ENCODE measurements around the gene ADD1. TPM values are rescaled to one million over a fixed set of nuclear protein-coding genes. Genes with fewer than 3 reads are reported as not detected.
A peak's percentile ranks its signal among the peaks of the same experiment; 100 is the strongest.
"Not testable (repeated sequence)": the region's sequence is repeated elsewhere in the genome, so short reads cannot be mapped to it uniquely, and the experiment has no call there.

Gene ADD1
- total and polyA plus RNA-seq, 2 donors from 2014 or later, result 232 to 313 TPM

DNA sequence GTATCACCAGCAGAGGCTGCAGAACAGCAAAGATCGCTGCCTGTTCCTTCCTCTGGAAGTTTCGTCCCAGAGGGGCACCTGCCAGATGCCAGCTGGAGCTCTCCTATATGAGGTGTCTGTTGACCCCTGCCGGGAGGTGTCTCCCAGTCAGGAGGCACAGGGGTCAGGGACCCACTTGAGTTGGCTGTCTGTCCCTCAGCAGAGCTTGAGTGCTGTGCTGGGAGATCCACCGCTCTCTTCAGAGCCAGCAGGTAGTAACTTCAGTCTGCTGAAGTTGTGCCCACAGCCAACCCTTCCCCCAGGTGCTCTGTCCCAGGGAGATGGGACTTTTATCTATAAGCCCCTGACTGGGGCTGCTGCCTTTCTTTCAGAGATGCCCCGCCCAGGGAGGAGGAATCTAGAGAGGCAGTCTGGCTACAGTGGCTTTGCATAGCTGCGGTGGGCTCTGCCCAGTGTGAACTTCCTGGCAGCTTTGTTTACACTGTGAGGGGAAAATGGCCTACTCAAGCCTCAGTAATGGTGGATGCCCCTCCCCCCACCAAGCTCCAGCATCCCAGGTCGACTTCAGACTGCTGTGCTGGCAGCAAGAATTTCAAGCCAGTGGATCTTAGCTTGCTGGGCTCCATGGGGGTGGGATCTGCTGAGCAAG, 78.9 kb downstream of the ADD1 start:
- H3K27me3 ChIP-seq (ENCODE audit: control insufficient read depth, insufficient read depth, low read length); FAIRE-seq; H3K9me3 ChIP-seq (ENCODE audit: control insufficient read depth in 2 of 3, insufficient read depth in 1 of 3, low read length in 3 of 3); H3K9ac ChIP-seq (ENCODE audit: low read length in 3 of 3); H3K27ac ChIP-seq (ENCODE audit: low read depth in 2 of 2, low read length in 2 of 2); H3K4me3 ChIP-seq (ENCODE audit: low read length in 3 of 3): not testable (repeated sequence)
- peaks cover 1 to 32% (median 14%) of the 10 kb centered on the region in 3 donors for H3K36me3 ChIP-seq (ENCODE audit: control insufficient read depth in 2 of 3, insufficient read depth in 3 of 3, low read length in 3 of 3)
- peaks cover 0 to 14% (median 8%) of the 10 kb centered on the region in 3 donors for H3K4me1 ChIP-seq (ENCODE audit: control insufficient read depth in 2 of 3, insufficient read depth in 2 of 3, low read depth in 1 of 3, low read length in 3 of 3)
- DNase-seq, result peak in 1 of 5 donors; percentile 35
- intact Hi-C loops (cut with DNase I), result loop anchor here (10.0 kb wide), 1 partner anchor 158 kb away; no protein-coding TSS in a partner anchor

DNA sequence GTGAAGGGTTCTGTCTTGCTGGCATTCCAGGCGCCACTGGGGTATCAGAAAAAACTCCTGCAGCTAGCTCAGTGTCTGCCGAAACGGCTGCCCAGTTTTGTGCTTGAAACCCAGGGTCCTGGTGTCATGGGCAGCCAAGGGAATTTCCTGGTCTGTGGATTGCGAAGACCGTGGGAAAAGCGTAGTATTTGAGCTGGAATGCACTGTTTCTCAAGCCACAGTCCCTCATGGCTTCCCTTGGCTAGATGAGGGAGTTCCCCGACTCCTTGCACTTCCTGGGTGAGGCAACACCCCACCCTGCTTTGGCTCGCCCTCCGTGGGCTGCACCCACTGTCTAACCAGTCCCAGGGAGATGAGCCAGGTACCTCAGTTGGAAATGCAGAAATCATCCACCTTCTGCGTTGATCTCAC, 79.5 kb downstream of the ADD1 start:
- Histone ChIP-seq H3K9ac (ENCODE audit: low read length in 3 of 3) (no peak overlapping the region), H3K4me1 (ENCODE audit: control insufficient read depth in 2 of 3, insufficient read depth in 2 of 3, low read depth in 1 of 3, low read length in 3 of 3) (peaks cover 0 to 14% (median 8%) of the 10 kb centered on the region in 3 donors), H3K4me3 (ENCODE audit: low read length in 3 of 3) (no peak overlapping the region), H3K27me3 (ENCODE audit: control insufficient read depth, insufficient read depth, low read length) (no peaks in the 10 kb centered on the region), H3K9me3 (ENCODE audit: control insufficient read depth in 2 of 3, insufficient read depth in 1 of 3, low read length in 3 of 3) (no peaks in the 10 kb centered on the region), H3K36me3 (ENCODE audit: control insufficient read depth in 2 of 3, insufficient read depth in 3 of 3, low read length in 3 of 3) (peaks cover 2 to 37% (median 14%) of the 10 kb centered on the region in 3 donors), H3K27ac (ENCODE audit: low read depth in 2 of 2, low read length in 2 of 2) (no peak overlapping the region)
- FAIRE-seq, result no peak
- DNase-seq, result peak in 1 of 5 donors; percentile 37
- intact Hi-C loops (cut with DNase I), result loop anchor here (10.0 kb wide), 1 partner anchor 158 kb away; no protein-coding TSS in a partner anchor
- no peak for TF ChIP-seq CTCF (IDR thresholded peaks at IDR 0.05; ENCODE audit: borderline replicate concordance, extremely low read depth, insufficient read depth)

- Histone ChIP-seq H3K9me3 (ENCODE audit: control insufficient read depth in 2 of 3, insufficient read depth in 1 of 3, low read length in 3 of 3) (no peaks in the 10 kb centered on the region), H3K27me3 (ENCODE audit: control insufficient read depth, insufficient read depth, low read length) (no peaks in the 10 kb centered on the region), H3K36me3 (ENCODE audit: control insufficient read depth in 2 of 3, insufficient read depth in 3 of 3, low read length in 3 of 3) (peaks cover 2 to 41% (median 14%) of the 10 kb centered on the region in 3 donors), H3K4me1 (ENCODE audit: control insufficient read depth in 2 of 3, insufficient read depth in 2 of 3, low read depth in 1 of 3, low read length in 3 of 3) (peaks cover 0 to 14% (median 8%) of the 10 kb centered on the region in 3 donors), H3K4me3 (ENCODE audit: low read length in 3 of 3) (no peak overlapping the region), H3K9ac (ENCODE audit: low read length in 3 of 3) (no peak overlapping the region), H3K27ac (ENCODE audit: low read depth in 2 of 2, low read length in 2 of 2) (no peak overlapping the region)
- peak in 1 of 5 donors; percentile 49 for DNase-seq
- TF ChIP-seq CTCF (IDR thresholded peaks at IDR 0.05; ENCODE audit: borderline replicate concordance, extremely low read depth, insufficient read depth), result no peak
- FAIRE-seq, result no peak
- intact Hi-C loops (cut with DNase I), result loop anchor here (10.0 kb wide), 1 partner anchor 159 kb away; no protein-coding TSS in a partner anchor
Measured at GRCh38 chr4:2923668-2924173, 80.1 kb downstream of the ADD1 start.

- Histone ChIP-seq H3K27me3 (ENCODE audit: control insufficient read depth, insufficient read depth, low read length) (no peaks in the 10 kb centered on the region), H3K4me3 (ENCODE audit: low read length in 3 of 3) (no peak overlapping the region), H3K27ac (ENCODE audit: low read depth in 2 of 2, low read length in 2 of 2) (peak overlapping the region in 1 of 2 donors; percentile 23), H3K36me3 (ENCODE audit: control insufficient read depth in 2 of 3, insufficient read depth in 3 of 3, low read length in 3 of 3) (peaks cover 2 to 47% (median 14%) of the 10 kb centered on the region in 3 donors), H3K9ac (ENCODE audit: low read length in 3 of 3) (no peak overlapping the region), H3K4me1 (ENCODE audit: control insufficient read depth in 2 of 3, insufficient read depth in 2 of 3, low read depth in 1 of 3, low read length in 3 of 3) (peaks cover 0 to 14% (median 8%) of the 10 kb centered on the region in 3 donors), H3K9me3 (ENCODE audit: control insufficient read depth in 2 of 3, insufficient read depth in 1 of 3, low read length in 3 of 3) (no peaks in the 10 kb centered on the region)
- intact Hi-C loops (cut with DNase I), result loop anchor here (10.0 kb wide), 1 partner anchor 159 kb away; no protein-coding TSS in a partner anchor
- no peak for TF ChIP-seq CTCF (IDR thresholded peaks at IDR 0.05; ENCODE audit: borderline replicate concordance, extremely low read depth, insufficient read depth)
- DNase-seq (peak in 1 of 5 donors; percentile 54), FAIRE-seq (no peak)
Measured at GRCh38 chr4:2924286-2924685, 80.6 kb downstream of the ADD1 start.
